Measurements from ENCODE around the gene SMURF2. TPM values are rescaled to one million over a fixed set of nuclear protein-coding genes. Genes with fewer than 3 reads are reported as not detected.

SMURF2 gene
- 30.3 and 30.8 TPM in 2 replicates for total RNA-seq

GRCh38 chr17:64661976-64662773 is at the start of gene SMURF2:
Gene SMURF2, minus strand, starts transcription at chr17:64662307. Its CDS starts 427 bp downstream, at chr17:64661880.

GRCh38 chr17:64506576-64507412 is 155.3 kb downstream of the SMURF2 start, which contains the start of gene CEP95:
Gene CEP95, plus strand, starts transcription at chr17:64506977. Its CDS starts 121 bp downstream, at chr17:64507098.

GRCh38 chr17:64506201-64506575 is 155.9 kb downstream of the SMURF2 start, which contains the start of gene DDX5:
Gene DDX5, minus strand, starts transcription at chr17:64506289. Its CDS starts 170 bp downstream, at chr17:64506119.

GRCh38 chr17:64496786-64497564 is 165.1 kb downstream of the SMURF2 start, which contains the start of gene POLG2:
Gene POLG2, minus strand, starts transcription at chr17:64497054. Its CDS starts 86 bp downstream, at chr17:64496968.

Other genes starting within 250 kb of the SMURF2 start
- 11.7 and 15.4 TPM in 2 replicates for gene MILR1, start 213.2 kb downstream of the SMURF2 start, total RNA-seq
- gene POLG2, start 165.3 kb downstream of the SMURF2 start, total RNA-seq, result 2.9 and 4.0 TPM in 2 replicates
- gene DDX5, start 156.0 kb downstream of the SMURF2 start, total RNA-seq, result 377 and 688 TPM in 2 replicates
- 9.4 and 17.2 TPM in 2 replicates for gene CEP95, start 155.3 kb downstream of the SMURF2 start, total RNA-seq

All from cardiac atrium fibroblast (primary cell).